Neural progenitor cell (in vitro differentiated cells): ENCODE results near the gene CEP89.
"Not testable (repeated sequence)": the region's sequence is repeated elsewhere in the genome, so short reads cannot be mapped to it uniquely, and the experiment has no call there.

Experiments used
- EZH2 ChIP-seq: fragments of 200-600 bp; sonication (generic); IDR thresholded peaks from 2 replicates; pipeline ENCODE4 v1.6.1; 2017; ENCODE audit warnings: antibody characterized with exemption, mild to moderate bottlenecking, moderate library complexity
- EZH2phosphoT487 ChIP-seq: fragments of 200-600 bp; sonication (generic); IDR thresholded peaks from 2 replicates; pipeline ENCODE4 v1.6.1; 2017; ENCODE audit warnings: antibody characterized with exemption
- TF ChIP-seq, protein P1 (sequence below): fragments of 200-600 bp; sonication (generic); IDR thresholded peaks from 2 replicates; pipeline ENCODE4 v1.5.1; 2017; ENCODE audit warnings: antibody characterized with exemption, mild to moderate bottlenecking

DNA sequence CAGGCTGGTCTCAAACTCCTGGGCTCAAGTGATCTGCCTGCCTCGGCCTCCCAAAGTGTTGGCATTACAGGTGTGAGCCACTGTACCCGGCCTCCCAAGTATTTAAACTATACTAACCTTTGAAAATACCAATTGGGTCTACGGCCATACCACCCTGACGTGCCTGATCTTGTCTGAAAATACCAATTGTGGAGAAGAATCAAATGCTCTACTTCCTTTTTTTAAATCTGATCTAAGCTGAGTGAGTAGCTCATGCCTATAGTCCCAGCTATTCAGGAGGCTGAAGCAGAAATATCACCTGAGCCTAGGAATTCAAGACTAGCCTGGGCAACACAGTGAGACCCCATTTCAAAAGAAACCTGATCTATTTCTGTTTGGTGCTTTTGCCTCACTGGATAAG is 39.1 kb upstream of the CEP89 start:
- TF ChIP-seq, protein P1, sequence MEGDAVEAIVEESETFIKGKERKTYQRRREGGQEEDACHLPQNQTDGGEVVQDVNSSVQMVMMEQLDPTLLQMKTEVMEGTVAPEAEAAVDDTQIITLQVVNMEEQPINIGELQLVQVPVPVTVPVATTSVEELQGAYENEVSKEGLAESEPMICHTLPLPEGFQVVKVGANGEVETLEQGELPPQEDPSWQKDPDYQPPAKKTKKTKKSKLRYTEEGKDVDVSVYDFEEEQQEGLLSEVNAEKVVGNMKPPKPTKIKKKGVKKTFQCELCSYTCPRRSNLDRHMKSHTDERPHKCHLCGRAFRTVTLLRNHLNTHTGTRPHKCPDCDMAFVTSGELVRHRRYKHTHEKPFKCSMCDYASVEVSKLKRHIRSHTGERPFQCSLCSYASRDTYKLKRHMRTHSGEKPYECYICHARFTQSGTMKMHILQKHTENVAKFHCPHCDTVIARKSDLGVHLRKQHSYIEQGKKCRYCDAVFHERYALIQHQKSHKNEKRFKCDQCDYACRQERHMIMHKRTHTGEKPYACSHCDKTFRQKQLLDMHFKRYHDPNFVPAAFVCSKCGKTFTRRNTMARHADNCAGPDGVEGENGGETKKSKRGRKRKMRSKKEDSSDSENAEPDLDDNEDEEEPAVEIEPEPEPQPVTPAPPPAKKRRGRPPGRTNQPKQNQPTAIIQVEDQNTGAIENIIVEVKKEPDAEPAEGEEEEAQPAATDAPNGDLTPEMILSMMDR = not testable (repeated sequence)
- TF ChIP-seq EZH2, EZH2phosphoT487: not testable (repeated sequence)
